Measurements from ENCODE around the gene GOLT1A. TPM values are rescaled to one million over a fixed set of nuclear protein-coding genes. Genes with fewer than 3 reads are reported as not detected.
"Not testable (repeated sequence)": the region's sequence is repeated elsewhere in the genome, so short reads cannot be mapped to it uniquely, and the experiment has no call there.

The GOLT1A gene
- total RNA-seq, 1 donor from 2014 or later, result 0.50 TPM

- Mint-ChIP-seq H3K4me1 (ENCODE audit: low read depth, unreplicated experiment) (no peaks in the 10 kb centered on the region), H3K27ac (ENCODE audit: unreplicated experiment) (no peak overlapping the region), H3K9me3 (ENCODE audit: unreplicated experiment) (peaks cover 6% of the 10 kb centered on the region), H3K36me3 (ENCODE audit: low read depth, unreplicated experiment) (peaks cover 3% of the 10 kb centered on the region), H3K27me3 (ENCODE audit: low read depth, unreplicated experiment) (peaks cover 25% of the 10 kb centered on the region), H3K4me3 (ENCODE audit: unreplicated experiment) (no peak overlapping the region)
- no peak overlapping the region for H3K27ac ChIP-seq (ENCODE audit: low read depth, low read length)
- FAIRE-seq, result no peak
- DNase-seq (ENCODE audit: low read depth), result no peak
- TF ChIP-seq CTCF (IDR thresholded peaks at IDR 0.05; ENCODE audit: insufficient read depth, low read depth, low read length), result no peak
- TF ChIP-seq EZH2 (IDR thresholded peaks at IDR 0.05; ENCODE audit: insufficient read depth, low read length), result no peak
- peaks cover 3% of the 10 kb centered on the region for H3K27me3 ChIP-seq (ENCODE audit: insufficient read depth, low read length)
- no peaks in the 10 kb centered on the region for H3K4me1 ChIP-seq (ENCODE audit: insufficient read depth, low read length)
- H3K79me2 ChIP-seq (ENCODE audit: insufficient read depth, low read length), result no peaks in the 10 kb centered on the region
- no peaks in the 10 kb centered on the region for H4K20me1 ChIP-seq (ENCODE audit: insufficient read depth, low read length)
- no peak overlapping the region for H2AFZ ChIP-seq (ENCODE audit: low read depth, low read length)
- H3K4me2 ChIP-seq (ENCODE audit: low read length), result no peak overlapping the region
- H3K4me3 ChIP-seq (ENCODE audit: insufficient read depth, low read depth, low read length), result no peak overlapping the region
- H3K9ac ChIP-seq (ENCODE audit: low read length), result no peak overlapping the region
- H3K36me3 ChIP-seq (ENCODE audit: insufficient read depth, low read length), result no peaks in the 10 kb centered on the region
- no peaks in the 10 kb centered on the region for H3K9me3 ChIP-seq (ENCODE audit: insufficient read depth, low read depth, low read length)
Observed at GRCh38 chr1:204241914-204242313, 28.1 kb upstream of the GOLT1A start.

GRCh38 chr1:204241050-204241449, 27.3 kb upstream of the GOLT1A start:
- Histone ChIP-seq H3K4me3 (ENCODE audit: insufficient read depth, low read depth, low read length) (no peak overlapping the region), H4K20me1 (ENCODE audit: insufficient read depth, low read length) (no peaks in the 10 kb centered on the region), H3K4me2 (ENCODE audit: low read length) (no peak overlapping the region), H3K4me1 (ENCODE audit: insufficient read depth, low read length) (no peaks in the 10 kb centered on the region), H3K79me2 (ENCODE audit: insufficient read depth, low read length) (no peaks in the 10 kb centered on the region), H3K27me3 (ENCODE audit: insufficient read depth, low read length) (peaks cover 3% of the 10 kb centered on the region), H3K9me3 (ENCODE audit: insufficient read depth, low read depth, low read length) (no peaks in the 10 kb centered on the region), H3K27ac (ENCODE audit: low read depth, low read length) (no peak overlapping the region), H3K9ac (ENCODE audit: low read length) (no peak overlapping the region), H2AFZ (ENCODE audit: low read depth, low read length) (no peak overlapping the region), H3K36me3 (ENCODE audit: insufficient read depth, low read length) (no peaks in the 10 kb centered on the region)
- no peak for DNase-seq (ENCODE audit: low read depth)
- H3K4me1 Mint-ChIP-seq (ENCODE audit: low read depth, unreplicated experiment), result no peaks in the 10 kb centered on the region
- peaks cover 22% of the 10 kb centered on the region for H3K27me3 Mint-ChIP-seq (ENCODE audit: low read depth, unreplicated experiment)
- no peak overlapping the region for H3K27ac Mint-ChIP-seq (ENCODE audit: unreplicated experiment)
- no peak for FAIRE-seq
- H3K9me3 Mint-ChIP-seq (ENCODE audit: unreplicated experiment), result peaks cover 11% of the 10 kb centered on the region
- H3K36me3 Mint-ChIP-seq (ENCODE audit: low read depth, unreplicated experiment), result peaks cover 5% of the 10 kb centered on the region
- TF ChIP-seq EZH2 (IDR thresholded peaks at IDR 0.05; ENCODE audit: insufficient read depth, low read length) (no peak), CTCF (IDR thresholded peaks at IDR 0.05; ENCODE audit: insufficient read depth, low read depth, low read length) (no peak)
- no peak overlapping the region for H3K4me3 Mint-ChIP-seq (ENCODE audit: unreplicated experiment)

- H3K36me3 ChIP-seq (ENCODE audit: insufficient read depth, low read length), result no peaks in the 10 kb centered on the region
- Mint-ChIP-seq H3K36me3 (ENCODE audit: low read depth, unreplicated experiment) (peaks cover 7% of the 10 kb centered on the region), H3K27me3 (ENCODE audit: low read depth, unreplicated experiment) (peaks cover 19% of the 10 kb centered on the region), H3K9me3 (ENCODE audit: unreplicated experiment) (peaks cover 14% of the 10 kb centered on the region), H3K27ac (ENCODE audit: unreplicated experiment) (no peak overlapping the region), H3K4me3 (ENCODE audit: unreplicated experiment) (no peak overlapping the region), H3K4me1 (ENCODE audit: low read depth, unreplicated experiment) (no peaks in the 10 kb centered on the region)
- H4K20me1 ChIP-seq (ENCODE audit: insufficient read depth, low read length), result no peaks in the 10 kb centered on the region
- H3K79me2 ChIP-seq (ENCODE audit: insufficient read depth, low read length), result no peaks in the 10 kb centered on the region
- no peak overlapping the region for H3K27ac ChIP-seq (ENCODE audit: low read depth, low read length)
- no peak overlapping the region for H3K4me3 ChIP-seq (ENCODE audit: insufficient read depth, low read depth, low read length)
- no peaks in the 10 kb centered on the region for H3K27me3 ChIP-seq (ENCODE audit: insufficient read depth, low read length)
- DNase-seq (ENCODE audit: low read depth) (no peak), FAIRE-seq (no peak)
- no peak overlapping the region for H3K4me2 ChIP-seq (ENCODE audit: low read length)
- H2AFZ ChIP-seq (ENCODE audit: low read depth, low read length), result no peak overlapping the region
- no peaks in the 10 kb centered on the region for H3K9me3 ChIP-seq (ENCODE audit: insufficient read depth, low read depth, low read length)
- no peaks in the 10 kb centered on the region for H3K4me1 ChIP-seq (ENCODE audit: insufficient read depth, low read length)
- TF ChIP-seq CTCF (IDR thresholded peaks at IDR 0.05; ENCODE audit: insufficient read depth, low read depth, low read length), result no peak
- TF ChIP-seq EZH2 (IDR thresholded peaks at IDR 0.05; ENCODE audit: insufficient read depth, low read length), result no peak
- no peak overlapping the region for H3K9ac ChIP-seq (ENCODE audit: low read length)
Observed at GRCh38 chr1:204240233-204240632, 26.4 kb upstream of the GOLT1A start.

GRCh38 chr1:204239401-204239800, 25.6 kb upstream of the GOLT1A start:
- Mint-ChIP-seq H3K27me3 (ENCODE audit: low read depth, unreplicated experiment) (peaks cover 17% of the 10 kb centered on the region), H3K9me3 (ENCODE audit: unreplicated experiment) (peaks cover 17% of the 10 kb centered on the region)
- H3K4me1 ChIP-seq (ENCODE audit: insufficient read depth, low read length); H3K4me3 ChIP-seq (ENCODE audit: insufficient read depth, low read depth, low read length); H3K4me3 Mint-ChIP-seq (ENCODE audit: unreplicated experiment); H3K27me3 ChIP-seq (ENCODE audit: insufficient read depth, low read length); H3K36me3 ChIP-seq (ENCODE audit: insufficient read depth, low read length); H3K9ac ChIP-seq (ENCODE audit: low read length); H3K27ac ChIP-seq (ENCODE audit: low read depth, low read length); FAIRE-seq; H3K9me3 ChIP-seq (ENCODE audit: insufficient read depth, low read depth, low read length); DNase-seq (ENCODE audit: low read depth); H3K27ac Mint-ChIP-seq (ENCODE audit: unreplicated experiment); H3K4me2 ChIP-seq (ENCODE audit: low read length); H4K20me1 ChIP-seq (ENCODE audit: insufficient read depth, low read length); H3K79me2 ChIP-seq (ENCODE audit: insufficient read depth, low read length); H3K36me3 Mint-ChIP-seq (ENCODE audit: low read depth, unreplicated experiment); H2AFZ ChIP-seq (ENCODE audit: low read depth, low read length); H3K4me1 Mint-ChIP-seq (ENCODE audit: low read depth, unreplicated experiment): not testable (repeated sequence)

Measured in astrocyte (in vitro differentiated cells and primary cell).